ENCODE data around the gene PGBD5.
A peak's percentile ranks its signal among the peaks of the same experiment; 100 is the strongest.
"Not testable (repeated sequence)": the region's sequence is repeated elsewhere in the genome, so short reads cannot be mapped to it uniquely, and the experiment has no call there.

Gene PGBD5

GRCh38 chr1:230426246-230427093, at the start of gene PGBD5:
TSS of gene PGBD5 (minus strand) at chr1:230426332. CDS start at chr1:230425928, 404 bp downstream.
- peak; percentile 17 for DNase-seq

- not testable (repeated sequence) for DNase-seq
Observed at GRCh38 chr1:230474924-230475323, 48.8 kb upstream of the PGBD5 start.

- DNase-seq = not testable (repeated sequence)
Observed at GRCh38 chr1:230470750-230471149, 44.6 kb upstream of the PGBD5 start.

- no peak for DNase-seq
Observed at GRCh38 chr1:230469271-230469670, 43.1 kb upstream of the PGBD5 start.

- no peak for DNase-seq
Observed at GRCh38 chr1:230465691-230466090, 39.6 kb upstream of the PGBD5 start.

GRCh38 chr1:230464671-230465070, 38.5 kb upstream of the PGBD5 start:
- DNase-seq = no peak

- no peak for DNase-seq
Observed at GRCh38 chr1:230463760-230464159, 37.6 kb upstream of the PGBD5 start.

GRCh38 chr1:230463326-230463725, 37.2 kb upstream of the PGBD5 start:
- no peak for DNase-seq

GRCh38 chr1:230459465-230459864, 33.3 kb upstream of the PGBD5 start:
- DNase-seq = no peak

GRCh38 chr1:230458509-230458908, 32.4 kb upstream of the PGBD5 start:
- no peak for DNase-seq

GRCh38 chr1:230456478-230456877, 30.3 kb upstream of the PGBD5 start:
- DNase-seq = no peak

- no peak for DNase-seq
Observed at GRCh38 chr1:230455291-230455690, 29.2 kb upstream of the PGBD5 start.

GRCh38 chr1:230453377-230453776, 27.2 kb upstream of the PGBD5 start:
- no peak for DNase-seq

GRCh38 chr1:230441183-230442029, 15.3 kb upstream of the PGBD5 start:
- no peak for DNase-seq

- no peak for DNase-seq
Observed at GRCh38 chr1:230435108-230435507, 9.0 kb upstream of the PGBD5 start.

GRCh38 chr1:230431527-230431926, 5.4 kb upstream of the PGBD5 start:
- no peak for DNase-seq

GRCh38 chr1:230430499-230430898, 4.4 kb upstream of the PGBD5 start:
- DNase-seq = no peak

GRCh38 chr1:230429067-230429735, 3.1 kb upstream of the PGBD5 start:
- DNase-seq = no peak

- no peak for DNase-seq
Observed at GRCh38 chr1:230427981-230428380, 1.8 kb upstream of the PGBD5 start.

GRCh38 chr1:230427094-230427876, 1.2 kb upstream of the PGBD5 start:
- DNase-seq = no peak

- no peak for DNase-seq
Observed at GRCh38 chr1:230425252-230426091, 660 bp downstream of the PGBD5 start.
